CD4-positive, alpha-beta T cell (primary cell): ENCODE results near the gene JAK2. TPM values are rescaled to one million over a fixed set of nuclear protein-coding genes. Genes with fewer than 3 reads are reported as not detected.

Source experiments
- ATAC-seq: fragments of 200-7000 bp; cut with Tn5 transposase; one replicate; pipeline ENCODE4 v1.10.0; 2022; ENCODE audit warnings: mild to moderate bottlenecking; ENCODE audit not compliant: poor library complexity
- CTCF ChIA-PET: fragments of 350-600 bp; sonication (Branson Sonifier 250); formaldehyde crosslinking; loops from one replicate; lab custom pipeline; 2021; ENCODE audit warnings: antibody characterized with exemption, inconsistent platforms; lab: Charles Lee
- POLR2A ChIA-PET: fragments of 350-600 bp; sonication (Branson Sonifier 250); formaldehyde crosslinking; loops from one replicate; lab custom pipeline; 2021; ENCODE audit warnings: antibody characterized with exemption, inconsistent platforms; lab: Charles Lee
- DNase-seq, 14 experiments: peaks; one replicate each; pipeline ENCODE4 v3.0.0-alpha.2; 2013 to 2020; ENCODE audit warnings: mixed read lengths in 2 of 14
- H3K27ac ChIP-seq, 2 donors: one replicate each; pipeline versions ENCODE4 v1.5.1 to v1.7.0; 2013; ENCODE audit warnings: low read length in 2 of 2, low read depth in 1 of 2, mild to moderate bottlenecking in 1 of 2
- H3K27me3 ChIP-seq, 2 experiments: 1 replicate in 1 of 2; 2 replicates in 1 of 2; pipeline versions ENCODE4 v1.6.1 to v1.7.0; 2013; ENCODE audit warnings: low read length in 2 of 2, control low read depth in 1 of 2, mild to moderate bottlenecking in 1 of 2, moderate library complexity in 1 of 2; ENCODE audit not compliant: insufficient read depth in 2 of 2, control insufficient read depth in 1 of 2
- H3K36me3 ChIP-seq: one replicate; pipeline ENCODE4 v1.6.1; 2013; ENCODE audit warnings: low read length, control low read depth; ENCODE audit not compliant: insufficient read depth
- H3K4me1 ChIP-seq: one replicate; pipeline ENCODE4 v1.6.1; 2013; ENCODE audit warnings: low read length, control low read depth; ENCODE audit not compliant: insufficient read depth
- H3K4me3 ChIP-seq: one replicate; pipeline ENCODE4 v1.5.1; 2013; ENCODE audit warnings: mild to moderate bottlenecking, low read length, moderate library complexity
- H3K9me3 ChIP-seq, 2 experiments: 1 replicate in 1 of 2; 2 replicates in 1 of 2; pipeline versions ENCODE4 v1.6.1 to v1.7.0; 2013; ENCODE audit warnings: low read length in 2 of 2, mild to moderate bottlenecking in 2 of 2, control low read depth in 1 of 2, moderate library complexity in 1 of 2; ENCODE audit not compliant: control insufficient read depth in 1 of 2, insufficient read depth in 1 of 2
- H3K27ac Mint-ChIP-seq: one replicate; pipeline ENCODE4 v1.8.0; 2020; ENCODE audit warnings: mixed read lengths
- H3K27me3 Mint-ChIP-seq: one replicate; pipeline ENCODE4 v1.8.0; 2021; ENCODE audit warnings: mixed read lengths
- H3K36me3 Mint-ChIP-seq: one replicate; pipeline ENCODE4 v1.8.0; 2021; ENCODE audit warnings: low read depth, mixed read lengths
- H3K4me1 Mint-ChIP-seq: one replicate; pipeline ENCODE4 v1.8.0; 2021; ENCODE audit warnings: low read depth, mixed read lengths
- H3K4me3 Mint-ChIP-seq: one replicate; pipeline ENCODE4 v1.8.0; 2020; ENCODE audit warnings: mild to moderate bottlenecking, mixed read lengths
- H3K9me3 Mint-ChIP-seq: one replicate; pipeline ENCODE4 v1.8.0; 2020; ENCODE audit warnings: mixed read lengths
- intact Hi-C, 2 experiments: fragments of 100-400 bp; cut with DNase I in 1 of 2; cut with micrococcal nuclease in 1 of 2; formaldehyde crosslinking; loops; one replicate each; pipeline versions ENCODE4 v1.15.1 to v1.9.0; 2023 to 2025; cut with DNase I, micrococcal nuclease
- polyA plus RNA-seq, 2 donors: library from polyadenylated mRNA; unstranded; fragments of 120-200 nt; gene quantifications; one replicate each; pipeline ENCODE4 v1.2.1, GENCODE V29; 2013
- total RNA-seq, 174 experiments: library from RNA in 2 of 174; stranded (reverse) in 2 of 174; gene quantifications; one replicate each; pipeline ENCODE4 v1.2.3 and lab custom pipeline; 2021 to 2026
- TF ChIP-seq, protein P1 (sequence below): fragments of 200-600 bp; IDR thresholded peaks from one replicate; pipeline ENCODE4 v1.8.0; 2022; ENCODE audit warnings: antibody characterized with exemption, mild to moderate bottlenecking

The JAK2 gene
- total RNA-seq = 1 to 10 TPM; 7.2 to 7.5 TPM
- 18.8 TPM for polyA plus RNA-seq (2013, experiment 1 of 2)
- polyA plus RNA-seq (2013, experiment 2 of 2) = 16.8 TPM
- total RNA-seq (lab: John Stamatoyannopoulos, UW) = 25.9 to 327 (median 74.1) reads per million in 172 experiments

DNA sequence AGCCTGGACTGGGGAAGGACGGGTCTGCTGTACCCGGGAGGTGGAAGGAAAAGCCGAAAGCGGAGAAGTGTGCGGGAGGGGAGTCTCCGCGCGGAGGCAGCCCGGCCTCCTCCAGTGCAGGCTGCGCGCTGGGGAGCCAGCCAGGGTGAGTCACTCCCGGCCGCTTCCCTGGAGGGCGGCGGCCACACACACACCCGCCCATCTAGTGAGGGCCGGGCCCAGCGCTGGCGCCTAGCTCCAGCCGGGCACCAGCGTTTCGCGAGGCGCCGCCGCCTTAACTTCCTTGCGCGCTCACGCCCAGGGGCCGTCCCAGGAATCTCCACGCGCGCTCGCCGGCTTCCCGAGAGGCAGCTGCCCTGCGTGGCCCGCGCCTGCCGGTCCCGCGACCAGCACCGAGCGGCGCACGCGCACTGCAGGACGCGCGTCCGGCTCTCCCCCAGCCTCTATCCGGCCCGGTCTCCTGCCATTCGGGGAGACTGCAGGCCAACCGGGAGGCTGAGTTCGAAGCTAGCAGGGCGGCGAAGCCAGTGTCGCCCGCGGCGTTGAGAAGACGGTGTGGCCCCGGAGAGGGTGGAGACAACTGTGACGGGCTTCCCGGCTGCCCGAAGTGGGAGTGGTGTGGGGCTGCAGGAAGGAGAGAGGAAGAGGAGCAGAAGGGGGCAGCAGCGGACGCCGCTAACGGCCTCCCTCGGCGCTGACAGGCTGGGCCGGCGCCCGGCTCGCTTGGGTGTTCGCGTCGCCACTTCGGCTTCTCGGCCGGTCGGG, at the start of gene JAK2:
Gene JAK2 (plus strand): TSS at position 652 of the 765 bp plus-strand sequence. CDS start 36,716 bp downstream, outside the sequence.
- H3K27me3 ChIP-seq = no peaks in the 10 kb centered on the region
- Mint-ChIP-seq H3K27ac (peak within 1 kb of the TSS; percentile 79), H3K9me3 (no peaks in the 10 kb centered on the region), H3K27me3 (no peaks in the 10 kb centered on the region), H3K36me3 (peaks cover 6% of the 10 kb centered on the region), H3K4me1 (peaks cover 27% of the 10 kb centered on the region), H3K4me3 (peak within 1 kb of the TSS; percentile 94)
- CTCF ChIA-PET = no interaction called here
- H3K27ac ChIP-seq = peak within 1 kb of the TSS; percentile 65 to 85
- DNase-seq = peak; percentile 50 to 93 (median 70)
- no peaks in the 10 kb centered on the region for H3K9me3 ChIP-seq
- peaks cover 33% of the 10 kb centered on the region for H3K4me1 ChIP-seq
- TF ChIP-seq, protein P1, sequence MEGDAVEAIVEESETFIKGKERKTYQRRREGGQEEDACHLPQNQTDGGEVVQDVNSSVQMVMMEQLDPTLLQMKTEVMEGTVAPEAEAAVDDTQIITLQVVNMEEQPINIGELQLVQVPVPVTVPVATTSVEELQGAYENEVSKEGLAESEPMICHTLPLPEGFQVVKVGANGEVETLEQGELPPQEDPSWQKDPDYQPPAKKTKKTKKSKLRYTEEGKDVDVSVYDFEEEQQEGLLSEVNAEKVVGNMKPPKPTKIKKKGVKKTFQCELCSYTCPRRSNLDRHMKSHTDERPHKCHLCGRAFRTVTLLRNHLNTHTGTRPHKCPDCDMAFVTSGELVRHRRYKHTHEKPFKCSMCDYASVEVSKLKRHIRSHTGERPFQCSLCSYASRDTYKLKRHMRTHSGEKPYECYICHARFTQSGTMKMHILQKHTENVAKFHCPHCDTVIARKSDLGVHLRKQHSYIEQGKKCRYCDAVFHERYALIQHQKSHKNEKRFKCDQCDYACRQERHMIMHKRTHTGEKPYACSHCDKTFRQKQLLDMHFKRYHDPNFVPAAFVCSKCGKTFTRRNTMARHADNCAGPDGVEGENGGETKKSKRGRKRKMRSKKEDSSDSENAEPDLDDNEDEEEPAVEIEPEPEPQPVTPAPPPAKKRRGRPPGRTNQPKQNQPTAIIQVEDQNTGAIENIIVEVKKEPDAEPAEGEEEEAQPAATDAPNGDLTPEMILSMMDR = peak; percentile 24
- no peaks in the 10 kb centered on the region for H3K36me3 ChIP-seq
- intact Hi-C loops = loop anchor here (5.0 to 10.0 kb wide), 10 partner anchors 243 to 1470 kb away; partner anchors contain the start of genes AK3 (in 1 of the 2), CDC37L1 (in 1 of the 2) and PLGRKT (in 1 of the 2)
- ATAC-seq = peak; percentile 85
- H3K4me3 ChIP-seq = peak within 1 kb of the TSS; percentile 87
- POLR2A ChIA-PET = interaction anchor here (0.6 to 3.3 kb wide), 14 partner anchors 9 to 1459 kb away, joined by 3 to 33 read pairs (median 4); partner anchors contain the start of genes AK3, CD274, RCL1 and RFX3

DNA sequence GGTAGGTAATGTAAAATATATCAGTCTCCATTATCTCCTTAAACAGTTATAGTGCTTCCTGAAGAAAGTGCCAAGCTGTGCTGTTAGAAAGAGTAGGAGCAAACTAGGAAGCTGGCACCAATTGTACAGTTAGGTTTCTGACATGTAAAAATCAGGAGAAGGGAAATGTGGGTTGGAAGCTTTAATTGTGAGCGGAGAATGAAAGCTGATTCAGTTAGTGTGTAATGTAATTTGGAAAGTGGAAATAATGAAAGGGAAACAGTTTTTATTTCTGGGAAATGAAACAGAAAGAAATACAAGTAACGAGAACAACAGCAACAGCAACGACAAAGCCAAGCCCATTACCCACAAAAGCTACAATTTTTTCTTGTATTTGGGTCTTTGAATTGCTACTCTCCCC, 48.8 kb upstream of the JAK2 start:
- Mint-ChIP-seq H3K27ac (no peak overlapping the region), H3K27me3 (no peaks in the 10 kb centered on the region), H3K9me3 (no peaks in the 10 kb centered on the region), H3K36me3 (no peaks in the 10 kb centered on the region), H3K4me3 (no peak overlapping the region), H3K4me1 (peaks cover 41% of the 10 kb centered on the region)
- TF ChIP-seq, protein P1 = no peak
- H3K9me3 ChIP-seq = no peaks in the 10 kb centered on the region
- intact Hi-C loops = no loop called here
- ChIA-PET CTCF (no interaction called here), POLR2A (no interaction called here)
- no peak overlapping the region for H3K27ac ChIP-seq
- H3K4me1 ChIP-seq = peaks cover 14% of the 10 kb centered on the region
- H3K36me3 ChIP-seq = no peaks in the 10 kb centered on the region
- no peak for ATAC-seq
- H3K4me3 ChIP-seq = no peak overlapping the region
- no peaks in the 10 kb centered on the region for H3K27me3 ChIP-seq
- DNase-seq = peak in 1 of 14 experiments; percentile 45

DNA sequence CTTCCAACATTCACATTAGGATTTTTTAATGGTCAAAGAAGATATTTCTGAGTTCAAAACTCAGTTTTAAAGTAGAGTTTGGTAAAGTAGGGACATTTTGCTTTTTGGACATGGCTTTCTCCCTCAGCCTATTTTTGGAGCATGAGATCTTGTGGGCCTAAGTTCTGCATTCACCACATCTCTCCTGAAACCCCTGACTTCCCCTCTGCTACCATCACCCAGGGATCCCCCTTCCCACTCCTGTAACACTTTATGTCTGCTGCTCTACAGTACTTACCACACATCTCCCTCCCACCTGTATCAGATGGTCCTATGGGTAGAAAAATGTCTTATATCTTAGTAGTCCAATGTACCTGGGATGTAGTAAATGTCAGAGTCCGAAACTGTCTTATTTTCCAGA, 48.2 kb upstream of the JAK2 start:
- H3K27ac ChIP-seq = no peak overlapping the region
- Mint-ChIP-seq H3K27ac (no peak overlapping the region), H3K36me3 (no peaks in the 10 kb centered on the region), H3K4me3 (no peak overlapping the region), H3K27me3 (no peaks in the 10 kb centered on the region), H3K4me1 (peaks cover 41% of the 10 kb centered on the region), H3K9me3 (no peaks in the 10 kb centered on the region)
- CTCF ChIA-PET = no interaction called here
- no peak for ATAC-seq
- H3K4me3 ChIP-seq = no peak overlapping the region
- DNase-seq = peak in 2 of 14 experiments; percentile 16 to 26
- no peaks in the 10 kb centered on the region for H3K9me3 ChIP-seq
- TF ChIP-seq, protein P1 = no peak
- intact Hi-C loops = no loop called here
- POLR2A ChIA-PET = no interaction called here
- no peaks in the 10 kb centered on the region for H3K36me3 ChIP-seq
- H3K27me3 ChIP-seq = no peaks in the 10 kb centered on the region
- peaks cover 14% of the 10 kb centered on the region for H3K4me1 ChIP-seq
